HFF-Myc (cell line): Measurements from ENCODE around the gene GHRHR.

Source experiments
- DNase-seq: peaks from one replicate; pipeline ENCODE4 v3.0.0-alpha.2; 2011; ENCODE audit warnings: low read depth; ENCODE audit errors: extremely low read depth
- H3K4me3 ChIP-seq: replicated peaks from 2 replicates; pipeline ENCODE4 v1.5.1; 2011; ENCODE audit warnings: low read depth, mild to moderate bottlenecking, control low read depth, low read length
- TF ChIP-seq, protein P1 (sequence below): IDR thresholded peaks from 2 replicates; pipeline ENCODE4 v1.5.1; 2012; ENCODE audit warnings: mild to moderate bottlenecking, low read depth, low read length, control low read depth; ENCODE audit errors: missing control alignments

The GHRHR gene

GRCh38 chr7:30997316-30997715 is 33.6 kb downstream of the GHRHR start:
- TF ChIP-seq, protein P1, sequence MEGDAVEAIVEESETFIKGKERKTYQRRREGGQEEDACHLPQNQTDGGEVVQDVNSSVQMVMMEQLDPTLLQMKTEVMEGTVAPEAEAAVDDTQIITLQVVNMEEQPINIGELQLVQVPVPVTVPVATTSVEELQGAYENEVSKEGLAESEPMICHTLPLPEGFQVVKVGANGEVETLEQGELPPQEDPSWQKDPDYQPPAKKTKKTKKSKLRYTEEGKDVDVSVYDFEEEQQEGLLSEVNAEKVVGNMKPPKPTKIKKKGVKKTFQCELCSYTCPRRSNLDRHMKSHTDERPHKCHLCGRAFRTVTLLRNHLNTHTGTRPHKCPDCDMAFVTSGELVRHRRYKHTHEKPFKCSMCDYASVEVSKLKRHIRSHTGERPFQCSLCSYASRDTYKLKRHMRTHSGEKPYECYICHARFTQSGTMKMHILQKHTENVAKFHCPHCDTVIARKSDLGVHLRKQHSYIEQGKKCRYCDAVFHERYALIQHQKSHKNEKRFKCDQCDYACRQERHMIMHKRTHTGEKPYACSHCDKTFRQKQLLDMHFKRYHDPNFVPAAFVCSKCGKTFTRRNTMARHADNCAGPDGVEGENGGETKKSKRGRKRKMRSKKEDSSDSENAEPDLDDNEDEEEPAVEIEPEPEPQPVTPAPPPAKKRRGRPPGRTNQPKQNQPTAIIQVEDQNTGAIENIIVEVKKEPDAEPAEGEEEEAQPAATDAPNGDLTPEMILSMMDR, result no peak
- DNase-seq, result no peak
- no peak overlapping the region for H3K4me3 ChIP-seq

- no peak for DNase-seq
- H3K4me3 ChIP-seq, result no peak overlapping the region
- TF ChIP-seq, protein P1, result no peak
These were observed 34.4 kb downstream of the GHRHR start for GRCh38 chr7:30998180-30998579.

- DNase-seq, result peak; percentile 33
- TF ChIP-seq, protein P1, result no peak
- H3K4me3 ChIP-seq, result no peak overlapping the region
These were observed 36.5 kb downstream of the GHRHR start for GRCh38 chr7:31000161-31000693.

DNA sequence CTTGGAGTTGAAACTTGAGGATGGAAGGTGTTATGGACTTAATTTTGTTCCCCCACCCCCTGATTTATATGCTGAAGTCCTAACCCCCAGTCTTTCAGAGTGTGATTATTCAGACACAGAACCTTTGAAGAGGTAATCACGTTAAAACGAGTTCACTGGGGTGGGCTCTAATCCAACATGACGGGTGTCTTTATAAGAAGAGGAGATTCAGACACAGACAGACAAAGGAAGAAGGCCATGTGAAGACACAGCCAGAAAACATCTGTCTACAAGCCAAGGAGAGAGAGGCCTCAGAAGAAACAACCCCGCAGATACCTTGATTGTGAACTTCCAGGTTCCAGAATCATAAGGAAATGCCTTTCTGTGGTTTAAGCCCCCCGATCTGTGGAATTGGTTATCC is 37.0 kb downstream of the GHRHR start:
- TF ChIP-seq, protein P1, result no peak
- DNase-seq, result no peak
- no peak overlapping the region for H3K4me3 ChIP-seq

DNA sequence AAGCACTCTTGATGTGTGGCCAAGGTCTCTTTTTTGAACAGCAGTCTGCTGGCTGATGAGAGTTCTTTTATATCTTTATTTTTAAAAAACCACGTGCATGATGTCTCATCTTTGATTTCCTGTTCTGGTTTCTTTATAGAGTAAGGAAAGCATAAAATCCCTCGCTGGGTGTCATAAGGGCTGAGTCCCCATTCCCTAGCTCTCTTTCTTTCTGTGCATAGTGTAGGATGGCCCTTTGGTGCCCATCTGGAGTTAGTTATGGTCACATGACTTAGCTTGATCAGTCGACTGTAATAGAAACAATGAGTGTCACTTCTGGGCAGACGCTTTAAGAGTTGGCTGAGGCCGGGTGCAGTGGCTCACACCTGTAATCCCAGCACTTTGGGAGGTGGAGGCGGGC is 38.5 kb downstream of the GHRHR start:
- H3K4me3 ChIP-seq, result no peak overlapping the region
- TF ChIP-seq, protein P1, result no peak
- DNase-seq, result peak; percentile 59

DNA sequence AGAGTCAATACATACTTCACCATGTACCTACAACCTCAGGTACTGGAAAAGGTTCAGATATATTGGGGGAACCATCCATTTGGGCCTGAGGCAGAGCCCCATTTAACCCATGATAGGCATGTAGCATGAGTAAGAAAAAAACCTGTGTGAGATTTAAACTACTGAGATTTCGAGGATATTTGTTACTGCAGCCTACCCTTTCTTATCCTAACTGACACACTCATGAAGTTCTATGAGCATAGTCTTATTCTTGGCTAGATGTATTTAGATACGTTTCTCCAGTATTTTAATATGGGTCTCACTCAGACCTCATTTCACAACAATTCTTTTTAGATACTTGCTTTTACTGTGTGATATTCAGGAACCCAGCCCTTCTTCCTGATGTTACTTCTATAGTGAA is 39.3 kb downstream of the GHRHR start:
- H3K4me3 ChIP-seq, result no peak overlapping the region
- DNase-seq, result no peak
- TF ChIP-seq, protein P1, result no peak

DNA sequence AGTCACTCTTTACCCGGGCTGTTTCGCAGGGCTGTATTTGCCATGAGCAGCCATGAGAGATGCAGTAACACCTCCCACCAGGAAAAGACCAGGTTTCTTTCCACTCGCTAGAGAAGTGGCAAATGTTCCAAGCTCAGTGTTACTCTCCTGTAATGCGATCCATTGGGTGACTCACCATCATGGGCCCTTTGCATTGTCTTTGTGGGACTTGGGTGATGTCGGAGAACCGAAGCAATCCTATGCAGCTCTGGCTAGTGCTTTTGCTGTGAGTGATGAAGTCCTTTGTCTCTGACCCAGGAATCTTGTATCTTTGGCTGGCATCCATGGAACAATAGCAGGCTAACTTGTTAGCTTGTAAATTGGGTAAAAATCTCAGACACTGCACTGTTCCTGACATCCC is 40.0 kb downstream of the GHRHR start:
- H3K4me3 ChIP-seq, result no peak overlapping the region
- TF ChIP-seq, protein P1, result no peak
- DNase-seq, result no peak
